GM18868 (cell line): Measurements from ENCODE around the gene C21orf91.

Experiments
- ATAC-seq: cut with Tn5 transposase; IDR thresholded peaks from one replicate; pipeline ENCODE4 v1.9.1; 2021; ENCODE audit warnings: mild to moderate bottlenecking, moderate library complexity; ENCODE audit not compliant: unreplicated experiment

The C21orf91 gene

GRCh38 chr21:17819114-17819876, at the start of gene C21orf91:
Gene C21orf91, minus strand, starts transcription at chr21:17819356. Its CDS starts 1,038 bp downstream, at chr21:17818318.
- ATAC-seq, result peak; percentile 86

GRCh38 chr21:17866590-17866989, 47.4 kb upstream of the C21orf91 start:
- ATAC-seq, result no peak

- ATAC-seq, result no peak
Measured at GRCh38 chr21:17859661-17860060, 40.5 kb upstream of the C21orf91 start.

- no peak for ATAC-seq
Measured at GRCh38 chr21:17858747-17859146, 39.6 kb upstream of the C21orf91 start.

GRCh38 chr21:17854745-17855144, 35.6 kb upstream of the C21orf91 start:
- ATAC-seq, result no peak

- no peak for ATAC-seq
Measured at GRCh38 chr21:17853393-17854275, 34.5 kb upstream of the C21orf91 start.

GRCh38 chr21:17848228-17848627, 29.1 kb upstream of the C21orf91 start:
- peak; percentile 97 for ATAC-seq

- ATAC-seq, result no peak
Measured at GRCh38 chr21:17841103-17841502, 21.9 kb upstream of the C21orf91 start.

- peak; percentile 71 for ATAC-seq
Measured at GRCh38 chr21:17834639-17835354, 15.6 kb upstream of the C21orf91 start.

- no peak for ATAC-seq
Measured at GRCh38 chr21:17829472-17829871, 10.3 kb upstream of the C21orf91 start.

- ATAC-seq, result no peak
Measured at GRCh38 chr21:17828223-17828622, 9.1 kb upstream of the C21orf91 start.

GRCh38 chr21:17823846-17824245, 4.7 kb upstream of the C21orf91 start:
- ATAC-seq, result no peak

GRCh38 chr21:17821121-17821520, 2.0 kb upstream of the C21orf91 start:
- ATAC-seq, result no peak

- ATAC-seq, result peak; percentile 70
Measured at GRCh38 chr21:17819877-17820229, 697 bp upstream of the C21orf91 start.

GRCh38 chr21:17818186-17819113, 706 bp downstream of the C21orf91 start:
- ATAC-seq, result peak; percentile 7

- no peak for ATAC-seq
Measured at GRCh38 chr21:17813353-17813752, 5.8 kb downstream of the C21orf91 start.

- ATAC-seq, result no peak
Measured at GRCh38 chr21:17805966-17806365, 13.2 kb downstream of the C21orf91 start.

GRCh38 chr21:17803536-17803935, 15.6 kb downstream of the C21orf91 start:
- ATAC-seq, result no peak

GRCh38 chr21:17802572-17802971, 16.6 kb downstream of the C21orf91 start:
- ATAC-seq, result no peak
